Activated naive CD4-positive, alpha-beta T cell (primary cell): Measurements from ENCODE around the gene ZFHX3.

ENCODE experiments used
- DNase-seq, 4 experiments: peaks; one replicate each; lab custom pipeline; 2025; lab: John Stamatoyannopoulos, UW

ZFHX3 gene

GRCh38 chr16:72847187-72848027, 200.5 kb downstream of the ZFHX3 start:
- no peak for DNase-seq

- no peak for DNase-seq
These were observed 201.3 kb downstream of the ZFHX3 start for GRCh38 chr16:72846594-72846993.

- no peak for DNase-seq
These were observed 202.5 kb downstream of the ZFHX3 start for GRCh38 chr16:72845322-72846020.

- DNase-seq = no peak
These were observed 203.6 kb downstream of the ZFHX3 start for GRCh38 chr16:72844225-72844920.

- DNase-seq = no peak
These were observed 206.4 kb downstream of the ZFHX3 start for GRCh38 chr16:72841506-72841905.

- DNase-seq = no peak
These were observed 207.1 kb downstream of the ZFHX3 start for GRCh38 chr16:72840631-72841381.

GRCh38 chr16:72838951-72839350, 209.0 kb downstream of the ZFHX3 start:
- no peak for DNase-seq

- no peak for DNase-seq
These were observed 209.4 kb downstream of the ZFHX3 start for GRCh38 chr16:72838586-72838910.

- no peak for DNase-seq
These were observed 209.9 kb downstream of the ZFHX3 start for GRCh38 chr16:72837846-72838585.

- no peak for DNase-seq
These were observed 210.9 kb downstream of the ZFHX3 start for GRCh38 chr16:72836985-72837384.

GRCh38 chr16:72836181-72836580, 211.7 kb downstream of the ZFHX3 start:
- no peak for DNase-seq

- no peak for DNase-seq
These were observed 212.8 kb downstream of the ZFHX3 start for GRCh38 chr16:72835086-72835485.

- DNase-seq = no peak
These were observed 213.4 kb downstream of the ZFHX3 start for GRCh38 chr16:72834499-72834898.

GRCh38 chr16:72833969-72834368, 214.0 kb downstream of the ZFHX3 start:
- DNase-seq = no peak

GRCh38 chr16:72833482-72833881, 214.4 kb downstream of the ZFHX3 start:
- DNase-seq = no peak

- DNase-seq = peak; percentile 21 to 52 (median 38)
These were observed 215.2 kb downstream of the ZFHX3 start for GRCh38 chr16:72832621-72833248.

- DNase-seq = no peak
These were observed 217.8 kb downstream of the ZFHX3 start for GRCh38 chr16:72829846-72830775.

- DNase-seq = no peak
These were observed 220.1 kb downstream of the ZFHX3 start for GRCh38 chr16:72827866-72828265.

GRCh38 chr16:72825912-72826621, 221.9 kb downstream of the ZFHX3 start:
- DNase-seq = no peak
